IPS DF 19.7 (cell line): ENCODE measurements around the gene PTPRN2.
"Not testable (repeated sequence)": the region's sequence is repeated elsewhere in the genome, so short reads cannot be mapped to it uniquely, and the experiment has no call there.

Experiments used
- DNase-seq: peaks from one replicate; pipeline ENCODE4 v3.0.0-alpha.2; 2013; ENCODE audit warnings: low read depth, low spot score

PTPRN2 gene

GRCh38 chr7:158279539-158280447 is 307.8 kb downstream of the PTPRN2 start:
- no peak for DNase-seq

- no peak for DNase-seq
These were observed 308.8 kb downstream of the PTPRN2 start for GRCh38 chr7:158278745-158279320.

GRCh38 chr7:158277219-158278141 is 310.1 kb downstream of the PTPRN2 start:
- no peak for DNase-seq

GRCh38 chr7:158276414-158277218 is 311.0 kb downstream of the PTPRN2 start:
- DNase-seq = no peak

- no peak for DNase-seq
These were observed 311.8 kb downstream of the PTPRN2 start for GRCh38 chr7:158275711-158276413.

- no peak for DNase-seq
These were observed 312.6 kb downstream of the PTPRN2 start for GRCh38 chr7:158274996-158275395.

- no peak for DNase-seq
These were observed 313.2 kb downstream of the PTPRN2 start for GRCh38 chr7:158274404-158274811.

GRCh38 chr7:158273756-158274342 is 313.8 kb downstream of the PTPRN2 start:
- DNase-seq = not testable (repeated sequence)

- DNase-seq = no peak
These were observed 314.4 kb downstream of the PTPRN2 start for GRCh38 chr7:158273138-158273651.

GRCh38 chr7:158272509-158273137 is 315.0 kb downstream of the PTPRN2 start:
- no peak for DNase-seq

GRCh38 chr7:158272091-158272490 is 315.5 kb downstream of the PTPRN2 start:
- DNase-seq = no peak

- DNase-seq = no peak
These were observed 316.0 kb downstream of the PTPRN2 start for GRCh38 chr7:158271646-158272045.

- no peak for DNase-seq
These were observed 316.7 kb downstream of the PTPRN2 start for GRCh38 chr7:158270856-158271413.

GRCh38 chr7:158270106-158270775 is 317.4 kb downstream of the PTPRN2 start:
- DNase-seq = no peak

- no peak for DNase-seq
These were observed 318.6 kb downstream of the PTPRN2 start for GRCh38 chr7:158268816-158269535.

GRCh38 chr7:158267742-158268435 is 319.7 kb downstream of the PTPRN2 start:
- no peak for DNase-seq
